Amniotic stem cell (primary cell): ENCODE data around the gene FASTKD3.

Experiments
- DNase-seq: peaks from one replicate; lab custom pipeline; 2025; lab: John Stamatoyannopoulos, UW

Gene FASTKD3

DNA sequence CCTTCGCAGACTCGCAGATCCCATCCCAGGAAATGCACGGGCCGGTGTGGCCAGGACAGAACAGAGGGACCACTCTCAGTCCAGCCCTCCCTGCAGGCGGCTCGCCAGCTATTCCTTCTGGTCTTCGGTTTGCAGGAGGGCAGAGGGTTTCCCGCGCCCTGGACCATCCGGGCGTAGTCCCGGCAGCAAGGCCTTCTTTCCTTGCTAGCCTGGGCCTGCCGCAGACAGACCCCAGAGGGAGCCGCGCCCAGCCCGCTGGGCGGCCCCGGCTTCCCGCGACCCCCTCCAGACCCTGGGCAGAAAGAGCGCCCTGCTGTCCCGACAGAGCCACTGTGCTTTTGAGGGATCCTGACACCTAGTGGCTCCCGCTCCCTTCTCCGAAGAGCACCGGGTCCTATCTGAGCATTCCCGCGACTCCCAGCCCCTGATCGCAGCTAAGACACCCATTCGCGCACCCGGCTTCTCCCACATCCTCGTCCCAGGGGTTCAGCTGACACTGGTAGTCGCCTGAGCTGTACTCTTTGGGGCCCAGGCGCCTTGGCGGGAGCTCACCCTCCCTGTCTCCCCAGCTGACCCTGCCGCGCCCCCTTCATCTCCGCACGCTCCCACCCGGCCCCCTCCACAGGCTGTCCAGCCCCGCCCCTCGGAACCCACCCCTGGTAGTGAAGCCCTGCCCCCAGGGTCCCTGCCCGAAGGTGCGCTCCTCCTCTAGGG, 19.0 kb downstream of the FASTKD3 start:
- DNase-seq, result no peak

DNA sequence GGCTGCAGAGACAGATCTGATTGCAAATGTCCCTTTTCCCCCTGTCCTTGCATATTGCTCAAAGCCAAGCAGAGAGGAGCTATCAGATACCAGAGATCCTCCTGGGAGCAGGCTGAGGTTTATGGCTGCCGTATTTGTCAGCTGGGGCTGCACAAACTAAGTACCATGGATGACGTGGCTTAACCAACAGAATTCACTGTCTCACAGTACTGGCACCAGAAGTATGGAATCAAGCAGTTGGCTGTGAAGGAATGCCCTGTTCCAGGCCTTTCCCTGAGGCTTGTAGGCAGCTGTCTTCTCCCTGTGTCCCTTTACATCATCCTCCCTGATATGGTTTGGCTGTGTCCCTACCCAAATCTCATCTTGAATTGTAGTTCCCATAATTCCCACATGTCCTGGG, 20.5 kb downstream of the FASTKD3 start:
- DNase-seq, result no peak

DNA sequence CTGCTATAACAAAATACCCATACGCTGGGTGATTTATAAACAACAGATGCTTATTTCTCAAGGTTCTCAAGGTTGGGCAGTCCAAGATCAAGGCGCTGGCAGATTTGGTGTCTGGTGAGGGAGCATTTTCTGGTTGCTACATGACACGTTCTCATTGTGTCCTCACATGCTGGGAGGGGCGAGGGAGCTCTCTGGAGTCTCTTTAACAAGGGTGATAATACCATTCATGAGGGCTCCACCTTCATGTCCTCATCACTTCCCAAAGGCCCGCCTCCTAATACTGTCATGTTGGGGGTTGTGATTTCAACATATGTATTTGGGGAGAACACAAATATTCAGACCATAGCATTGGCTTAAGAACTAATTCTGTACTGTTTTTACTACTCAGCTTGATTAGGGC, 22.5 kb downstream of the FASTKD3 start:
- DNase-seq, result no peak

DNA sequence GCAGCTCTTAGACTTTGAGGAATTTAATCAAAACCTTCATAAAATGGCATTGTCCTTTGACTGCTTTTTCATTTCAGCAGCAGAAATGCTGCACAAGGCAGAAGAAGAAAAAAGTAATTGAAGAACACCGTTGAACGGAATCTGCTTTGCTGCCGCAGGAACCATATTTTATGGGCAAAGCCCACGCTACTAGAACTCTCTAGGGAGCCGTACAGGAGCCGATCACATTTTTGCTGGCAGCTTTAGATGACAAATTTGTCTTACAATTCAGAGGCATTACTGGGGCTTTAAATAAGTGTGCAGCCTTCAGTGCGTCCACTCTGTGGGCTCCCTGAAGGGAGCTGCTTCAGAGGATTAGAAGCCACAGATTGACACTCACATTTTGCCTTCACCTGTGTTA, 23.3 kb downstream of the FASTKD3 start:
- DNase-seq, result no peak

DNA sequence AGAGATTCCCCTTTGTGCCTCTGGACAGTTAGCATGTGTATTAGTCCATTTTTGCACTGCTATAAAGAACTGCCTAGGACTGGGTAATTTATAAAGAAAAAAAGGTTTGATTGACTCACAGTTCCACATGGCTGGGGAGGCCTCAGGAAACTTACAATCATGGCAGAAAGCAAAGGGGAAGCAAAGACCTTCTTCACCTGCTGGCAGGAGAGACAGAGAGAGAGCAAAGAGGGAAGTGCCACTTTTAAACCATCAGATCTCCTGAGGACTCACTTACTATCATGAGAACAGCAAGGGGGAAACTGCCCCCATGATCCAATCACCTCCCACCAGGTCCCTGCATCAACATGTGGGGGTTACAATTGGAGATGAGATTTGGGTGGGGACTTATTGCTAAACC, 23.9 kb downstream of the FASTKD3 start:
- no peak for DNase-seq

DNA sequence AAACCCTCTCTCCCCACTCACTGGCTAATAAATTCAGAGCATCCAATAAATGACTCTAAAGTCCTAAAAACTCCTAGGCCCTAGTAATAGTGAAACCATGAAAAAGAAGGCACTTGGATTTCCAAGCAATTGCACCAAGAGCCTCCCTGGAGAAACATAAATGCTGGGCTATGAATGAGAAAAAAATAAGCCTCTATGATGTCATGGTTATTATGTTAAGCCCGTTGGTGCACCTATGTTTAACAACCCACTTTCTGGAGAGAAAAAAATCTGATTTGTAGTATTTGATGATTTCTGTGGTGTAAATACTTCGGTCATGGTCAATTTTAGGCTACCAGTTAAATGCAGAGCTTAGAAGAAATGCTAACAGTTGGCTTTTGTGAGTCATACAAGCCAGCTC, 26.3 kb downstream of the FASTKD3 start:
- DNase-seq, result no peak

DNA sequence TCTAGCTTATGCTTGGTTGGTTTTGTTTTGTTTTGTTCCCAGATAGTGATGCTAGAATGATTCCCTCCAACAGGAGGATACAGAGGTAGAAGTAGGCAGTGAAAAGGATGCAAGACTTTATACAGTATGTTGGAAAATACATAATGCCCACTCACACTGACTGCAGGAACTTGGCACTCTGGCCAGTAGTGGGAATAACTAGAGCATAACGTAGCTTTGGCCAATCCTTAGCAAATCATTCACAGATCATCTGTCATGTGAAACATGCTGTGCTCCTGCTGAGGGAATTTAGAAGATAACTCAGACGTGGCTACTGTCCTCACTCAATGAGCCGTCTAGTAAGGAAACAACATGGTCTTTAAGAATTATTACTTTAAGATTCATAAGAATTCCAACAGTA, 31.4 kb downstream of the FASTKD3 start:
- DNase-seq, result no peak

DNA sequence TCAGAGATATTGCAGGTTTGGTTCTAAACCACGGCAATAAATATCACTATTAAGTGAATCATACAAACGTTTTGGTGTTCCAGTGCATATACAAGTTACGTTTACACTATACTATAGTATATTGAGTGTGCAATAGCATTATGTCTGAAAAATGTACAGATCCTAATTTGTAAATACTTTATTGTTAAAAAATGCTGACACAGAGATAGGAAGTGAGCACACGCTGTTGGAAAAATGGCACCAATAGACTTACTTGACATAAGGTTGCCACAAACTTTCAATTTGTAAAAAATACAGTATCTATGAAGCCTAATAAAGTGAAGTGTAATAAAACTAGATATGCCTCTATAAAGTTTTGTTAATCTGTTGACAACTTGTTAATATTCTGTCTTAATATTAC, 33.8 kb downstream of the FASTKD3 start:
- no peak for DNase-seq

DNA sequence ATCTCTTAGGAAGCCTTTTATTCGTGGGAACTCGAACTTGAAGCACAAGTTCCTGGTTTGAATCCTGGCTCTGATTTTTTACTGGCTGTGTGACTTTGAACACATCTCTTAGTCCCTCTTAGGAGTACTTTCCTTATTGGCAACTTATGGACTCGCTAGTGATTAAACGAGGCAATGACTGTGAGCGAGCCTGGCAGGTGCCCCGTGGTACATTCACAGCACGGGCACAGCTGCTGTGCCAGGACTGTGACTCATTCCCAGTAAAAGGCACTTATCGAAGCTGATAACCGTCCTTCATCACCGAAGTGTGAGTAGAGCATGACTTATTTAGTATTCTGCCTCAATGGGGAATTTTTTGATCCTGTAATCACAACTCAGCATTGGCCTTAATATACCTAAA, 40.6 kb downstream of the FASTKD3 start:
- no peak for DNase-seq

DNA sequence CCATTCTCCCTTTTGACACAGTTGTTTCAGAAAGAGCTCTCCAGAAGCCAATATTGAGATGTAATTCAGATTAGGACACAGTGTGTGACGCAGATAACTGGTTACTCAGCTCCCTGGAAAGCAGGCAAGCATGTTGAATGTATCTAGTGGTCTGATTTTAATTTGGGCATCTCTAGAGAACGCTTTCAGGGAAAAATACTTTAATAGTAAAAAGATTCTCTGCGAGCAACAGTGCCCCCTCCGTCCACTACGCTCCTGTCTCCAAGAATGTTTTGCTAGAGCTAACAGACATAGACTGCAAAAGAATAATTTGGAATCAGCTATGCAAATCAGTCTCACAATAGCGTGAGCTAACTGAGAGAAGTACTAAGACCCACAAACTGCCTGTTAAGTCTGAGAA, 41.2 kb downstream of the FASTKD3 start:
- DNase-seq, result no peak

DNA sequence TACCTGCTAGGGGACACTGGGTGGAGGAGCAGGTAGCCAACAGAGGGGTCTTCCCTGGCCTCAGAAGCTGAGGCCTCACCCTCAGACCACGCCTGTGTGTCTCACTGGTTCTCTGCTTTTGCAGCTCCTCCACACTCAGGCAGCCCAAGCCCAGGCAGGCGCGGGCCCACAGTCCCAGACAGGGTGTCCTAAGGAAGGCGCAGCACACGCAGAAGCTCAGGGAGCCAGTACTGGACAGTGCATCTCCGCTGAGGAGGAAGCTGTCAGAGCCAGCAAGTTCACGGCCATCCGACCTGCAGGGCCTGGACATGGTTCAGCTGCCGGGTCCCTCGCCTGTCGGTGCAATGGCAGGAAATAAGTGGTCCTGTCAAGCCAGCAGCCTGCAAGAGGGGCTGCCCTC, 43.2 kb downstream of the FASTKD3 start:
- DNase-seq, result no peak

DNA sequence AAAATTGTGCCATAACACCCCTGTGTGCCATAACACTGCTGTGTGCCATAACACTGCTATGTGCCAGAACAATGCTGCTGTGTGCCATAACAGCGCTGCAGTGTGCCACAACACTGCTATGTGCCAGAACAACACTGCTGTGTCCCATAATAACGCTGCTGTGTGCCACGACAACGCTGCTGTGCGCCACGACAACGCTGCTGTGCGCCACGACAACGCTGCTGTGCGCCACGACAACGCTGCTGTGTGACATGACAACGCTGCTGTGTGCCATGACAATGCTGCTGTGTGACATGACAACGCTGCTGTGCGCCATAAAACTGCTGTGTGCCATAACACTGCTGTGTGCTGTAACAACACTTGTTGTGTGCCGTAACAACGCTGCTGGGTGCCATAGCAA, 43.8 kb downstream of the FASTKD3 start:
- DNase-seq, result no peak

DNA sequence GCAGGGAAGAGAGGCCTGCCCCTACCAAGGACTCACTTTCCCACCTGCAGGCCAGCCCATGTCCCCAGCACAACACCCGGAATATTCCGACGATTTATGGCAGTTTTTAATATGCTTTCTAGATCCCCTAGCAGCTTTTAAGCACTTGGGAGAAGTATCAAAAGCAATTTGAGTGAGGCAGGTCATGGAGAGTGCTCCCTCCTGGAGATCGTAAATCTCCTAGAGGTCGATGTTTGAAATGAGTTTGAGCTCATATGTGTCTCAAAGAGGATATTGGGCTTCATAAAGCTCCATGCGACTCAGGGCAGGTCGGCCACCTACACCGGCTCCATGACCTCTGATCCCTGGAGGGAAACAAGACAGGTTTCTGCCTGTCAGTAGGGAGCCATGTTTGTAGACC, 45.2 kb downstream of the FASTKD3 start:
- no peak for DNase-seq

DNA sequence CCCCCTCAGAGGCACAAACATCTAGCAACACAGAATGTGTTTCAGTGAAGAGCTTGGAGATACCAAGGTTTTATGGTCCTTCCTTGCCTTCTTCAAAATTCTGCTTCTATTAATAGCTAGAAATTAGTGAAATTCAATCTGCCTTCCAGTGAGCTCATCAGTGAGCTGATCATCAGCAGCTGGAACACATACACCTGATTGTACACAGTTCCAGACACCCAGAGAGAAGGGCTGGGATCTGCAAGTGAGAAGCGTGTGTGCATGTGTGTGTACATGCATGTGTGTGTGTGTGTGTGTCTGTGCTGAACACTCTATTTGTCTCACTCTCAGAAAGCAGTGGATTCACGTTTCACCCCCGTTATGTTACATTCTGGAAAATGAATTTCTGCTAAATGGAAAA, 46.4 kb downstream of the FASTKD3 start:
- DNase-seq, result no peak

DNA sequence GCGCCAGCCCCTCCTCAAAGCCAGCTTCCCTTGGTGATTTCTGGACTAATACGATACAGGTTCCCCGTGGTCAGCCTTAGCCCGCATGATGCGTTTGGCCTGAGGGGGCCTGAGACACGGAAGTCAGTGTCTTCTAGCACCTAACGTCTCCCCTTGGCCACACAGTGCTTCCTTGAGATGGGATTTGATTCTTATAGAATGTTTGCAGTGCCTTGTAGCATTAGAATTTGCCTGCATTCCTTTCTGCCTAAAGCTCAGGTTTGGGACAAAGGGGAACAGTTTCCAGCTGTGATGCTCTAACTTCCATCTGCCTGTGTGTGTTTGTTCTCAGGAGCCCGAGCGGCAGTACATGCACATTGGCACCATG, 52.3 kb downstream of the FASTKD3 start:
- no peak for DNase-seq

DNA sequence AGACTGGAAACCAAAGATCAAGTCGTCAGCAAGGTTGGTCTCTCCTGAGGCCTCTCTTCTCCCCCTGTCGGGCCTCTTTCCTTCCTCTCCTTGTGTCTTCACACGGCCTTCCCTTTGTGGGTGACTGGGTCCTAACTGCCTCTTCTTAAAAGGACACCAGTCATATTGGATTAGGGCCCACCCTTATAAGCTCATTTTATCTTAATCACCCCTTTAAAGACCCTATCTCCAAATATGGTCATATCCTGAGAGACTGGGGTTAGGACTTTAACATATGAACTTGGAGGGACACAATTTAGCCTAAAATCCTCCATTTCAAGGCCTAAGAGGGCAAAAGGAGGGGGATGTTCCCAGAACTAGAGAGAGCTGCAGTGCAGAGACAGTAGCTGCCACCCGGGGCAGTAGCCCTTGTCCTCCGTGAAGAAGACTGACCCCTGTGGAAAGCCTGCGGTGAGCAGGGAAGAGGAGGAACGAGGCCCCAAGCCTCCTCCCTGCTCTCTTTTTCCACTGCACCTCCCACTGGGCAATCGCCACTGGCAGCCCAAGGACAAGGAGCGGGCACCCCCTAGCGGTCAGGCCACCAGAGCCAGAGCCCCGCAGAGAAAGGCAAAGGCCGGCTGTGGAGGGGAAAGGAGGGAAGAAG, 52.8 kb downstream of the FASTKD3 start:
- peak; percentile 41 for DNase-seq

DNA sequence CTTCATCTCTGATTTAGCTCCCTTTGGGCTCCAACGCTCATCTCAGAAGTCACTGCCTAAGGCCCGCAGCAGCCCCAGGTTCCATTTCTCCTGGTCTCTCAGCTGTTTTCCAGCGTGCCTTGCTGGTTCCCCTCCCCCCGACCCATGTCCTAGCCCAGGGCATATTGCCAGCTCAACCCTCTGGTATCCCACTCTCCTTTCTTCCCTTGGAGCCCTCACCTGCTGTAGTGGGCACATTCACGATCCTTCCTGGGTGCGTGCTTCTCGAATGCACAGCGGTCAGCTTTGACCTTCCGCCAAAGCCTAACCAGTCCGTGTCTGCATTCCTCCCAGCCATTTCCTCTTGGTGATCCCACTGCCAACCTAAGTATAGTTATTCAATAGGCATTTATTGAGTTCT, 54.0 kb downstream of the FASTKD3 start:
- no peak for DNase-seq

DNA sequence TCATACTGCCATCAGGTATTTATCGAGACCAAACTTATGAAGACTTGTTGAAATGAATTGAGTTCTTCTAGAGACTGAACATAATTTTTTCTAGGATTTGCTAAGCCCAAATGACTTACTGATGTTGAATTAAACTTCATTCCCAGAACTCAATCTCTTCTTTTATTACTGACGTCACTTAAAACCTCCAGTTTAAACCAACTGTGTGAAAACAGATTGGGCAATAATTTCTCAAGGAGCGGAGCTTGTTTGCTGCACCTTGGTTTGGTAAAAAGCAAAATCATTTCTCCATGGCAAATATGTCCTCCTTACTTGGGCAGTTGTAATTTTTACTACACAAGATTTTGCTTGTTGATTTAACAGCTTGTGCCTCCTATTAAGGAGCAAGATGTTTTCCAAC, 55.3 kb downstream of the FASTKD3 start:
- DNase-seq, result no peak

DNA sequence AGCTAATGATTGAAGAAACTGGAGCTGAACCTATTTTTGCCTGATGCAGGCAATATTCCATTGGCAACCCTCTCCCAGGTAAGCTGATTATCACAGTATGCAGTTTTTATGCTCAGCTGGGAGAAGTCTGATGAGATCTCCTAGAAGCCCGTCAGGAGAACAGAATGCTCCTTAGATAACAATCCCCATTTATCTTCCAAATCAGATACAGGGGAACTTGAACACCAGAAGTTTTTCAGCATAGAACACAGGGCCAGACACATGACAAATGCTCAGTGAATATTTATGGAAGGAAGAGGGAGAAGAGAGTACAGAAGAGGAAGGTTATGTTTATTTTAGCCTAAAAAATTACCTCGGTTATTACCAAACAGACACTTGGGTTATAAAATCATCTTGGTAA, 55.8 kb downstream of the FASTKD3 start:
- no peak for DNase-seq

DNA sequence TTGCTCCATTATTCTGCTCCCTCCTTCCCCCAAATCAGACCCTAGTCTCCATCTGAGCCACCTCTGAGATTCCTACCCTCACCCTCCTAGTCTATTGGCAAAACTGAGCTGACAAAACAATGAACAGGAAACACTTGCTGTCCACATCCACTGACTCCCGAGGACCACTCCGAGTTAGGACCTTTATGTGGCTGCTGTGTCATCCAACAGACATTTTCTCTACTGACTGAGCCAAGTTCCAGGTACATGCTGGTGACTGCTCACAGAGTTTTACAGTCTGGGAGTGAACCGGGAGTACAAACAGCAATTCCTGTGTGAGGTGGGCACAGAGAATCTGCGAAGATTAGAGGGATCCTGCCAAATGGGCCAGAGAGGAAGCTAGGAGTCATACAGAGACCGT, 57.1 kb downstream of the FASTKD3 start:
- no peak for DNase-seq
